NCI-H1436 treated with DMSO at 0.1 percent for 48 hours (cell line): ENCODE measurements around the gene DNAJA4.

Experiments used
- DNase-seq: peaks from one replicate; lab custom pipeline; 2025; lab: John Stamatoyannopoulos, UW

DNAJA4 gene

DNA sequence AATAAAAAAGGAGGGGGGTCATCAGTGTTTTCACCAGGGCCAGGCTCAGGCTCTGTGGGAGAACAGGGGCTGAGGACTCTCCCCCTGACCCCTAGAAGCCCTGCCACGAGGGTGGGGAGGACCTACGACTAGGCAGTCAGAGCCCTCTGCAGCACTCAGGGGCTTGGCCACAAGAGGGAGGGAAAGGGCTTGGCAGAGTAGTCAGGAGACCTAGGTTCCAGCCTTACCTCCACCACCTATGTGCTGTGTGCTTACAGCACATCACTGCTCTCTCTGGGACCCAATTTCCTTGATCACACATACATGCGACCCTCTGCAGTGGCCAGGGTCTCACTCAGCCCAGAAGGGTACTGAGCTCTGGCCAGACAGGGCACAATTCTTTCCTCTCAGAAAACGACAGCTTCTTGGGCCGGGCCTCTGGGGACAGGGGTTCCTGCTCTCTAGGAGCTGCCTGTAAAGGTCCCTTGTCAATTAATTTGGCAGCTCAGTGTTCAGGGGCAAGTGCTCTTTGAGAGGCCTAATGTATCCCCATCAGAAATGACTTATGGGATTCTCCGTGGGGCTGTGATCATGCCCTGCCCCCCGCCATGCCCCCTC lies 51.4 kb downstream of the DNAJA4 start:
- DNase-seq, result peak; percentile 24

- DNase-seq, result peak; percentile 29
Measured at GRCh38 chr15:78316283-78317083, 52.1 kb downstream of the DNAJA4 start.

DNA sequence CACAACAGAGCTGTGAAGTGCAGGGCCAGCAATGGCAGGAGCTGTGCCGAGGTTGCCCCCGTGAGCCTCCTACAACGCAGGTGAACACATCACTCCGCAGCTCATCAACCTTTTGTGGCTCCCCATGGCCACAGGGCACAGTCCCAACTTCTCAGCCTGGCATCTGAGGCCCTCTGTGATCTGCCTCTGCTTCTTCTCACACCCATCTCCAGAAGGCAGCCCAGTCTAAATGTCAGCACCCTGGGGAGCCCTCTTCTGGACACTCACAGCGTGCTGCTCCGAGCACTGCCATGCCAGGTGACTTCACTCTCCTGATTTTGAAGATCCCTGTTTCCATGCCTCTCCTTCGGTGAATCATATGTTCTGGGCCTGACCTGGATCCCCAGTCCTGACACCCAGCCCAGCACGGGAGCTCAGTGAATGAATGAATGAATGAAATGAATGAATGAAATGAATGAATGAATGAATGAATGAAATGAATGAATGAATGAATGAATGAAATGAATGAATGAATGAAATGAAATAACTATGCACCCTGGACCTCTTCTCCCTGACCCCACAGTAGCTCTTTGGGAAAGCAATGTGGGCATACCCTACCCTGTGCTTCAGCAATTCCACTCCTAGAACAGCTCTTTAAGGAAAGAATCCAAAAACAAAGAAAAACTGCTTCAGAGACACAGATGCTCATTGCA lies 52.9 kb downstream of the DNAJA4 start:
- DNase-seq, result no peak

GRCh38 chr15:78319588-78319987 lies 55.2 kb downstream of the DNAJA4 start:
- no peak for DNase-seq

GRCh38 chr15:78320183-78320582 lies 55.8 kb downstream of the DNAJA4 start:
- no peak for DNase-seq

DNA sequence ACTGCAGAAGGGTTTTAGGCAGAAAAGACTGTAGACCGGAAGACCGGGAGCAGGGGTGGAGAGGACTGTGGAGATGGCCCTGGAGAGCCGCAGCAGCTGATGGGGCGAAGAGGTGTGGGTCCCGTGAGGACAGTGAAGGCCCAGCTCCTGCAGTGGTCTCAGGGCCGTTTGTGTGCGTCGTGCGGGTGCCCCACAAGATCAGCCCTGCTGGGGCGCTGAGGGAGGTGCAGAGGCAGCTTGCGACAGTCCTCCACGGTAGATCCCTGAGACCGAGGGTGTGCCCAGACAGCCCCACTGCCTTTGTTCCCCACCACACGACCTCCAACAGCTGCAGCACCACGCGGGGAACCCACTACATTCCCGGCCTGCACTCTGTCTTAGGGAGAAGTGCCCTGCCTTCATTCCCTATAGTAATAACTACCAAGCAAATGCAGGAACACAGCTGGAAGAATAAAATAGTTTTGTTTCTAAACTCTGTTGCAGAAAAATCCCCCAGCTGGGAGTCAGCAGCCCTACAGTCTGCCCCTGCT lies 56.7 kb downstream of the DNAJA4 start:
- no peak for DNase-seq

DNA sequence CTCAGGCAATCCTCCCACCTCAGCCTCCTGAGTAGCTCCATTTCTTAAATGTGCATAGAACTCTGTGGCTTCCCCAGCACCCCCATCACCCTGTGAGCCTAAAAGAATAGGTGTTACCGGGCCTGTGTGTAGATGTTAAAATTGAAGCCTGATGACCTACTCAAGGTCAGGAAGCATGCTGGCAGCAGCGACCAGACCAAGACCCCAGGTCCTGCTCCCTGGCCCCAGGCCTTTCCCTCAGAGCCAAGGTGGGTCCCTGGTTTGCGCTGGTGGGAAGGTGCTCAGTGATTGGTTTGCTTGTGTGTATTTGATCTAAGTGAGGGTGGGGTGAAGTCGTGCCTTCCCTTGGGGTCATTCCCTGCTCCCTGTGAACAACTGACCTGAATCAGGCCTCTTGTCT lies 57.4 kb downstream of the DNAJA4 start:
- no peak for DNase-seq

DNA sequence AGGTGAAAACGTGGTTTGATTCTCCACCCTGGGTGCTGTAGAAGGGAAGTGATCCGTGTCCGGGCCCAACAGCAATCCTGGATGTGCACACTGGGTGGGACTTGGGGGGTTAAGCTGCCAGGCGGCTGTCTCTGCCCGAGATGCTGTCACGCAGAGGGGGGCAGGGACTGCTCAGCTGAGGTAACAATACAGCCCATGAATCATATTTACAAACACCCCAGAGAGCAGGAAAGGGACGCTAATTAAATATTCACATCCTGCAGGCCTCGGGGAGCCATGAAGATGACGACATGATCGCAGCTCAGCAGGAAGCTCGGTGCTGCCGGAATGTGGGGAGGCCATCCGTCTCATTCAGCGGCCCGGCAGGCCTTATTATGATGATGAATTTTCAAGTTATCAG lies 57.9 kb downstream of the DNAJA4 start:
- DNase-seq, result no peak

DNA sequence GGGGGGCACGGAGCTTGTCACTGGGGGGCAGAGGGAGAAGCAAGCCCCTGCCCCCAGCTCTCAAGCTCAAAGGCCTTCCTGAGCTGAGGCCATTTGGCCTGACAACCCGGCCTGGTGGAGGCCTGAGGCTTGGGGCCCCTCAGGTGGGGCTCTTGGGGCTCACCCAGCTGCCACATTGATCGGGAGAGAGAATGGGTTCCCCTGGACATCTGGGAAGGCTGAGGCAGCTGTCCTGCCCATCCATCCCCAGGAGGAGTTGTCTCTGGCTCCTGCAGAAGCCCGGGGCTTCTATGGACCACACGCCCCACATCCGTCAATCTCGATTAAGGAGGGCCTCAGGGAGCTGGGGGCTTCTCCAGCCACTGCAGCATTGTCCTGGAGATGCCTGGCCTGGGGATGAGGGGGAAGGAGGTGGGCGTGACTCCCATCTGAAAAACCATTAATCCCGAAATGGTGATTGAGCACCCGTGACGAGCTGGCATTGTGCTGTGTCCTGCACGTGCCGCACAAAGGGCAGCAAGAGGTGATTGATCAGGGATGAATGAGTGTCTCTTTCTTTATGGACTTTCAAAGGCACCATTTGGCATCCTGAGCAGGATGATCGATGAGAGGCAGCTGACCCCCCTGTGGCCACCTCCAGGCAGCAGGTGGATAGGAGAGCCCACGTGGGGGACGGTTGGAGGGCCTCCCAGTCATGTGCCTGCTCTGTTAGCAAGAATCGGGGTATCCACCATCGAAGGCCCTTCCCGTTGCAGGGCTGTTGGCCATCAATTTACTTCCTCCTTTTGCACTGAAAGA lies 58.6 kb downstream of the DNAJA4 start:
- DNase-seq, result no peak

DNA sequence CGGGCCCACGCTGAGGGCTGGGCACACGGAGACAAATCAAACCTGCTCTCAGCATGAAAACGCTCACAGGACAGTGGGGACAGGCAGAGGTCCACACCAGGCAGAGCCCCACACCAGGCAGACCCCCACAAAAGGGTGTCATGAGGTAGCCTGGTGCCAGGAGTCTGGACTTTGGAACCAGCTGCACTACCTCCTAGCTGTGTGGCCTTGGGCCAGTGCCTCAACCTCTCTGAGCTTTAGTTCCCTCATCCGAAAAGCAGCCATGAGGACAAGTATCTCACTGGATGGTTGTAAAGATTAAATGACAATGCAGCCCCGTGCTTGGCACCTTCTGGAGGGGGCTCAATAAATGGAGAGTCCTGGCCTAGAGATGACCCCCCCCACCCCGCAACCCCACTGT lies 59.3 kb downstream of the DNAJA4 start:
- no peak for DNase-seq

DNA sequence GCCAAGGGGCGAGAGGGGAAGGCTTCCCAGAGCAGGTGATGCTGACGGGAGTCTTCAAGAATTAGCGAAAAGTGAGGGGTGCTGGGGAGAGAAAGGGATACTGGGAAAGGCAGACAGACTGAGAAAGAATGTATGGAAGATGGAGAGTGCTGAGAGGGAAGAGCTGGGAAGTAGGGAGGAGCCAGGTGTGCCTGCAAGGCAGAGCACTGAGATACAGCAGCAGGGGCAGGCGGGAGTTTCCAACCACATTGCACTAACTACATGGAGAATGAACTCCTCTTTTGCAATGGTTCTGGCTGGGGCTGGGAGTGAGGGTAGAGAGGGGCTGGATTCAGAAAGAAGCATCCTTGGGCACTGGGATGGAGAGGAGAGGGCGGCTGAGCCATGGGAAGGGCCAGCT lies 59.8 kb downstream of the DNAJA4 start:
- no peak for DNase-seq

GRCh38 chr15:78325092-78325843 lies 60.9 kb downstream of the DNAJA4 start:
- no peak for DNase-seq

DNA sequence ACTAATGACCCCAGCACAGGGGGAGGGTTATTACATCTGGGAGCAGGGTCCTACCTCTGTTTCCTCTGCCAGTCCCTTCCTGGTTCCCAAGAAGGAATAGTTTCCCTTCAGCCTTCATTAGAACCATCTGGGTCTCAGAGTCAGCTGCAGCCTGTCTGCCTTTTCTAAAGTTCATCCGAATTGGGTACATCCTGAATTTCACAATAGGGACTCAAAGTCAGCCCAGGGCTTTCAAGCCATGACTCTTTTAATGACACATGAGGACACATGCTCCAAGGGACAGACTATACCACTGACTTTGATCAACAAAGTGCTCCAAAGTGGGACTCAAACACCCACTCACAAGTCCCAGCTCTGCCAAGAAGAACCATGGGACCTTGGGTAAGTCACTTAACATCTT lies 63.1 kb downstream of the DNAJA4 start:
- DNase-seq, result no peak

DNA sequence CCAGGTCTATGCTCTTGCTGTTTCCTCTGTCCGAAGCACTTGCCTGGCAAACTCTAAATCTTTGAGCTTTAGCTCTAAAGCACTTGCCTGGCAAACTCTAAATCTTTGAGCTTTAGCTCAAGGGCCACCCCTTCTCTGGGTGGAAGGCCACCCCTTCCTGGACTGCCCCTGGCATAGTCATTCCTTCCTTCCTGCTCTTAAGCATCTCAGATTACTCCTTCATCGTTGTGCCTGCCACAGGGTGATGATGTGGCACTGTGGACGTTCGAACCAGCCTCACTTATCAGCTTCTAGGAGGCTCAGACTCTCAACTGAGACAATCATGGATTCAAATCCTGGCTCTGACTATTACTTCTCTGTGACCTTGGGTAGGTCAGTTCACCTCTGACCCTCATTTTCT lies 65.3 kb downstream of the DNAJA4 start:
- no peak for DNase-seq
